WERI-Rb-1 (cell line): ENCODE results near the gene KCNN3.

ENCODE experiments used
- DNase-seq: peaks from one replicate; pipeline ENCODE4 v3.0.0-alpha.2; 2020
- H3K27ac ChIP-seq: fragments of 250-450 bp; sonication (Bioruptor Pico); 2 replicates; pipeline ENCODE4 v1.5.1; 2020; ENCODE audit warnings: mild to moderate bottlenecking, moderate library complexity
- H3K27me3 ChIP-seq: fragments of 250-450 bp; sonication (Bioruptor Pico); 2 replicates; pipeline ENCODE4 v1.5.1; 2021; ENCODE audit warnings: mild to moderate bottlenecking, low read depth, moderate library complexity; ENCODE audit not compliant: insufficient read depth, severe bottlenecking
- H3K36me3 ChIP-seq: fragments of 250-450 bp; sonication (Bioruptor Pico); 2 replicates; pipeline ENCODE4 v1.5.1; 2020; ENCODE audit warnings: mild to moderate bottlenecking, moderate library complexity
- H3K4me3 ChIP-seq: 2 replicates; pipeline ENCODE4 v1.5.1; 2011; ENCODE audit warnings: low read depth, mild to moderate bottlenecking, control low read depth, low read length
- H3K9me3 ChIP-seq: fragments of 250-450 bp; sonication (Bioruptor Pico); 2 replicates; pipeline ENCODE4 v1.5.1; 2021; ENCODE audit warnings: mild to moderate bottlenecking, moderate library complexity; ENCODE audit not compliant: severe bottlenecking
- CTCF ChIP-seq: IDR thresholded peaks from 2 replicates; pipeline ENCODE4 v1.5.1; 2011; ENCODE audit warnings: low read depth, mild to moderate bottlenecking, control low read depth, inconsistent platforms, low read length

Gene KCNN3

GRCh38 chr1:154802982-154803920 is 66.8 kb downstream of the KCNN3 start:
- Histone ChIP-seq H3K4me3 (no peak overlapping the region), H3K27ac (no peak overlapping the region), H3K36me3 (no peaks in the 10 kb centered on the region), H3K27me3 (peaks cover 49% of the 10 kb centered on the region), H3K9me3 (no peaks in the 10 kb centered on the region)
- TF ChIP-seq CTCF: no peak
- no peak for DNase-seq

- H3K4me3 ChIP-seq: no peak overlapping the region
- no peaks in the 10 kb centered on the region for H3K9me3 ChIP-seq
- TF ChIP-seq CTCF: no peak
- H3K36me3 ChIP-seq: no peaks in the 10 kb centered on the region
- H3K27me3 ChIP-seq: peaks cover 44% of the 10 kb centered on the region
- DNase-seq: no peak
- H3K27ac ChIP-seq: no peak overlapping the region
These were observed 67.6 kb downstream of the KCNN3 start for GRCh38 chr1:154802336-154802969.

- no peak for DNase-seq
- Histone ChIP-seq H3K9me3 (no peaks in the 10 kb centered on the region), H3K4me3 (no peak overlapping the region), H3K27ac (no peak overlapping the region), H3K27me3 (peaks cover 34% of the 10 kb centered on the region), H3K36me3 (no peaks in the 10 kb centered on the region)
- TF ChIP-seq CTCF: no peak
These were observed 68.7 kb downstream of the KCNN3 start for GRCh38 chr1:154801234-154802011.

GRCh38 chr1:154799188-154799587 is 70.9 kb downstream of the KCNN3 start:
- no peak for DNase-seq
- no peaks in the 10 kb centered on the region for H3K36me3 ChIP-seq
- H3K9me3 ChIP-seq: no peaks in the 10 kb centered on the region
- no peak overlapping the region for H3K4me3 ChIP-seq
- peaks cover 13% of the 10 kb centered on the region for H3K27me3 ChIP-seq
- no peak for TF ChIP-seq CTCF
- H3K27ac ChIP-seq: no peak overlapping the region

GRCh38 chr1:154798645-154799044 is 71.4 kb downstream of the KCNN3 start:
- Histone ChIP-seq H3K9me3 (no peaks in the 10 kb centered on the region), H3K27me3 (peaks cover 7% of the 10 kb centered on the region), H3K36me3 (no peaks in the 10 kb centered on the region), H3K4me3 (no peak overlapping the region), H3K27ac (no peak overlapping the region)
- TF ChIP-seq CTCF: no peak
- no peak for DNase-seq
